Activated naive CD4-positive, alpha-beta T cell treated with anti-CD3 and anti-CD28 coated beads, Interleukin-2, amount 50 U/mL, for 72 hours (primary cell): ENCODE results near the gene GOLGA6C. TPM values are rescaled to one million over a fixed set of nuclear protein-coding genes. Genes with fewer than 3 reads are reported as not detected.
"Not testable (repeated sequence)": the region's sequence is repeated elsewhere in the genome, so short reads cannot be mapped to it uniquely, and the experiment has no call there.

ENCODE experiments used
- ATAC-seq, 2 donors: fragments of 150-1000 bp; cut with Tn5 transposase; 2 replicates each; pipeline ENCODE4 v1.10.0; 2021; ENCODE audit warnings: mild to moderate bottlenecking in 2 of 2, moderate library complexity in 2 of 2
- DNase-seq, 2 donors: peaks; one replicate each; pipeline ENCODE4 v3.0.0; 2021 to 2022; ENCODE audit warnings: low spot score in 2 of 2
- H3K27ac Mint-ChIP-seq, 2 donors: one replicate each; pipeline ENCODE4 v1.8.0; 2022; ENCODE audit warnings: mild to moderate bottlenecking in 2 of 2, mixed read lengths in 2 of 2
- H3K36me3 Mint-ChIP-seq, 2 donors: one replicate each; pipeline ENCODE4 v1.8.0; 2022; ENCODE audit warnings: mixed read lengths in 2 of 2
- H3K9me3 Mint-ChIP-seq, 2 donors: one replicate each; pipeline ENCODE4 v1.8.0; 2022; ENCODE audit warnings: mixed read lengths in 2 of 2
- total RNA-seq, 2 donors: library from RNA; stranded (reverse); gene quantifications; one replicate each; pipeline ENCODE4 v1.2.3, GENCODE V29; 2022

GOLGA6C gene
- total RNA-seq, 2 donors from 2014 or later = 0.11 TPM; not detected in 1

- DNase-seq (no peak), ATAC-seq (no peak)
- Mint-ChIP-seq H3K36me3 (no peaks in the 10 kb centered on the region), H3K9me3 (no peaks in the 10 kb centered on the region), H3K27ac (peak overlapping the region in 1 of 2 donors; percentile 55)
Measured at GRCh38 chr15:75224281-75224680, 33.9 kb upstream of the GOLGA6C start.

GRCh38 chr15:75225102-75225836, 32.9 kb upstream of the GOLGA6C start:
- H3K36me3 Mint-ChIP-seq, ATAC-seq, DNase-seq, H3K9me3 Mint-ChIP-seq, H3K27ac Mint-ChIP-seq: not testable (repeated sequence)

- no peak overlapping the region for H3K27ac Mint-ChIP-seq
- H3K36me3 Mint-ChIP-seq = no peaks in the 10 kb centered on the region
- H3K9me3 Mint-ChIP-seq = no peaks in the 10 kb centered on the region
- DNase-seq = no peak
- ATAC-seq = no peak
Measured at GRCh38 chr15:75225951-75226732, 32.0 kb upstream of the GOLGA6C start.

- not testable (repeated sequence) for DNase-seq, H3K27ac Mint-ChIP-seq, H3K9me3 Mint-ChIP-seq, H3K36me3 Mint-ChIP-seq, ATAC-seq
Measured at GRCh38 chr15:75227112-75227511, 31.0 kb upstream of the GOLGA6C start.

GRCh38 chr15:75227663-75228280, 30.4 kb upstream of the GOLGA6C start:
- ATAC-seq = no peak
- Mint-ChIP-seq H3K27ac (no peak overlapping the region), H3K36me3 (no peaks in the 10 kb centered on the region), H3K9me3 (no peaks in the 10 kb centered on the region)
- DNase-seq = no peak

- Mint-ChIP-seq H3K36me3 (no peaks in the 10 kb centered on the region), H3K27ac (no peak overlapping the region), H3K9me3 (no peaks in the 10 kb centered on the region)
- DNase-seq (no peak), ATAC-seq (no peak)
Measured at GRCh38 chr15:75228787-75229186, 29.3 kb upstream of the GOLGA6C start.

GRCh38 chr15:75229191-75230015, 28.7 kb upstream of the GOLGA6C start:
- Mint-ChIP-seq H3K36me3 (no peaks in the 10 kb centered on the region), H3K27ac (no peak overlapping the region), H3K9me3 (no peaks in the 10 kb centered on the region)
- ATAC-seq (no peak), DNase-seq (no peak)

GRCh38 chr15:75230016-75230343, 28.2 kb upstream of the GOLGA6C start:
- ATAC-seq = no peak
- no peaks in the 10 kb centered on the region for H3K36me3 Mint-ChIP-seq
- DNase-seq = no peak
- H3K27ac Mint-ChIP-seq = no peak overlapping the region
- H3K9me3 Mint-ChIP-seq = no peaks in the 10 kb centered on the region

- no peak for ATAC-seq
- no peaks in the 10 kb centered on the region for H3K9me3 Mint-ChIP-seq
- H3K27ac Mint-ChIP-seq = no peak overlapping the region
- DNase-seq = no peak
- H3K36me3 Mint-ChIP-seq = no peaks in the 10 kb centered on the region
Measured at GRCh38 chr15:75230551-75231371, 27.4 kb upstream of the GOLGA6C start.

GRCh38 chr15:75231836-75232235, 26.3 kb upstream of the GOLGA6C start:
- H3K27ac Mint-ChIP-seq = no peak overlapping the region
- H3K36me3 Mint-ChIP-seq = no peaks in the 10 kb centered on the region
- no peak for DNase-seq
- no peak for ATAC-seq
- no peaks in the 10 kb centered on the region for H3K9me3 Mint-ChIP-seq

GRCh38 chr15:75232252-75232813, 25.8 kb upstream of the GOLGA6C start:
- no peaks in the 10 kb centered on the region for H3K36me3 Mint-ChIP-seq
- no peaks in the 10 kb centered on the region for H3K9me3 Mint-ChIP-seq
- ATAC-seq (no peak), DNase-seq (no peak)
- peak overlapping the region in 1 of 2 donors; percentile 15 for H3K27ac Mint-ChIP-seq

GRCh38 chr15:75232826-75233503, 25.2 kb upstream of the GOLGA6C start:
- no peaks in the 10 kb centered on the region for H3K9me3 Mint-ChIP-seq
- peak overlapping the region in 1 of 2 donors; percentile 15 for H3K27ac Mint-ChIP-seq
- DNase-seq (no peak), ATAC-seq (no peak)
- no peaks in the 10 kb centered on the region for H3K36me3 Mint-ChIP-seq

GRCh38 chr15:75233504-75234190, 24.5 kb upstream of the GOLGA6C start:
- ATAC-seq (no peak), DNase-seq (peak in 1 of 2 donors; percentile 50)
- Mint-ChIP-seq H3K9me3 (no peaks in the 10 kb centered on the region), H3K27ac (no peak overlapping the region), H3K36me3 (no peaks in the 10 kb centered on the region)

GRCh38 chr15:75234191-75234810, 23.8 kb upstream of the GOLGA6C start:
- DNase-seq = peak in 1 of 2 donors; percentile 34
- H3K9me3 Mint-ChIP-seq = no peaks in the 10 kb centered on the region
- H3K27ac Mint-ChIP-seq = no peak overlapping the region
- no peak for ATAC-seq
- no peaks in the 10 kb centered on the region for H3K36me3 Mint-ChIP-seq
